Limb (tissue), 2 donors: ENCODE data around the gene ADGRG7.
"Not testable (repeated sequence)": the region's sequence is repeated elsewhere in the genome, so short reads cannot be mapped to it uniquely, and the experiment has no call there.

Experiments used
- DNase-seq, 2 donors: peaks; one replicate each; pipeline ENCODE4 v3.0.0-alpha.2; 2016; ENCODE audit errors: extremely low spot score in 2 of 2

The ADGRG7 gene

DNA sequence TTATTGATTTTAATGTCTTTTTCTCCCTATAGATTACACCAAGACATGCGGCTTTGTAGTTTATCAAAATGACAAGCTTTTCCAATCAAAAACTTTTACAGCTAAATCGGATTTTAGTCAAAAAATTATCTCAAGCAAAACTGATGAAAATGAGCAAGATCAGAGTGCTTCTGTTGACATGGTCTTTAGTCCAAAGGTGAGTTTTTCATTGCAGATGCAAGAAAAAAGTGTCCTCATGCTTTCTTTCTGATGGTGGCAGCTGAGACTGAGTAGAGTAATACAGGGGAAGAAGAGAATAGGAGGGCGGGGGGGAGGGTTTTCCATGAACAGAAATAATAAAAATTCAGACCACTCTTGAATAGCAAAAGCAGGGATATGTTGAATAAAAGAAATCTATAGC, 36.5 kb downstream of the ADGRG7 start:
- no peak for DNase-seq

DNA sequence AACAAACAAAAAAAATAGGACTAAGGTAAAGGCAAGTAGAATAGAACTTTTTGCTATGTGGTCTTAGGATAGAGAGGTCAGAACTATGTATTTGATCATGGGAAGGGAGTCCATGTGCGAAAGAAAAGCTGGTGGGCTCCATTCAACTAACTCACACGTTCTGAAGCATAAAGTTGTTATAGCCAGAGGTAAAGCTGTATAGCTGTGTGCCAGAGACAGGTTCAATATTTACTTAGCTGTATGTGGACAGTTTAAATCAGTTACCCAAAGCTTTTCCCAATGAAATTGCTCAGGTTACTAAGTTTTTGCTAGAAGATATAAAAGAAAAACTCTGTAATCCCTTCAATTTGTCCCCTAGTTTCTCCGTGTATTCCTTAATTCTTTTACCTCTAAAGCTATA, 37.8 kb downstream of the ADGRG7 start:
- DNase-seq, result no peak

- no peak for DNase-seq
Measured at GRCh38 chr3:100647657-100648056, 38.3 kb downstream of the ADGRG7 start.

DNA sequence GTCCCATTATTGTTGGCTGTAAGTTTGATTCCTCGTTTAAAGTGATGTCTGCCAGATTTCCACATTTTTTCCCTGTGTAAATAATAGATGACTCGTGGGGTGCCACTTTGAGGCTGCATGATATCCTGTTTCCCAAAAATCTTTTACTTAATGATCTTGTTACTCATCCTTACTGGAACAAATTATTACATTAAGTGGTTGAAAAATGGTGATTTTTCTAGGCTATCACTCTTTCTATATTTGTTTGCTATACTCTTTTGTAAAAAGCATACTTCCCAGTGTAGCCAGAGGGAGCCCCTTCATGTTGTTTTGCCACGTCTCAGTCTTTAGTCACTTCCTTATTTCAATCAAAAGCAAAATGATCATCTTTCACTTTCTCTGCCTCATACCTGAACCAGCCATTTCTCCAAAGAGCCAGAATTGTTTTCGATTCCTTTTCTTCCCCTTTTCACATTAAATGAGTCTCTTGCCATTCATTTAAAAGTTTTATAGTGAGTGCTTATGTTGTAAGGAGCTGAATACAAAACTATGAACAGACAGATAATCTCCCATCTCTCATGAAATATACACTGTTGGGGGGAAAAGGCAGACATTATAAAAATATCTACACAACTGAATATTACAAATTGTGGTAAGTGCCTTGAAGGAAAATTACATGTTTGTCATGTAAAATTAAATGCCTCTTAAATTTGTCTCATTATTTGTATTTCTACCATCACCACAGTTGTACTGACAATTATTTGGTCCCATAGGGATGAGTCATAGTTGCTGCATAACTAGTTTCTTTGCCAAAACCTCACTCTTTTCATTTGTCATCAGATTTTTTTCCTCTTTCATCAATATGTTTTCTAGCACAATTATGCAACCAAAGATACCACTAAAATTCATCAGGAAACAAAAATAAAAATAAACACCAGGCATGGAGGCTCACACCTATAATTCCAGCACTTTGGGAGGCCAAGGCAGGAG, 41.5 kb downstream of the ADGRG7 start:
- peak in 1 of 2 donors; percentile 30 for DNase-seq

GRCh38 chr3:100653604-100654294, 44.3 kb downstream of the ADGRG7 start:
- DNase-seq, result no peak

GRCh38 chr3:100656945-100657344, 47.5 kb downstream of the ADGRG7 start:
- no peak for DNase-seq

- not testable (repeated sequence) for DNase-seq
Measured at GRCh38 chr3:100661294-100661693, 51.9 kb downstream of the ADGRG7 start.

DNA sequence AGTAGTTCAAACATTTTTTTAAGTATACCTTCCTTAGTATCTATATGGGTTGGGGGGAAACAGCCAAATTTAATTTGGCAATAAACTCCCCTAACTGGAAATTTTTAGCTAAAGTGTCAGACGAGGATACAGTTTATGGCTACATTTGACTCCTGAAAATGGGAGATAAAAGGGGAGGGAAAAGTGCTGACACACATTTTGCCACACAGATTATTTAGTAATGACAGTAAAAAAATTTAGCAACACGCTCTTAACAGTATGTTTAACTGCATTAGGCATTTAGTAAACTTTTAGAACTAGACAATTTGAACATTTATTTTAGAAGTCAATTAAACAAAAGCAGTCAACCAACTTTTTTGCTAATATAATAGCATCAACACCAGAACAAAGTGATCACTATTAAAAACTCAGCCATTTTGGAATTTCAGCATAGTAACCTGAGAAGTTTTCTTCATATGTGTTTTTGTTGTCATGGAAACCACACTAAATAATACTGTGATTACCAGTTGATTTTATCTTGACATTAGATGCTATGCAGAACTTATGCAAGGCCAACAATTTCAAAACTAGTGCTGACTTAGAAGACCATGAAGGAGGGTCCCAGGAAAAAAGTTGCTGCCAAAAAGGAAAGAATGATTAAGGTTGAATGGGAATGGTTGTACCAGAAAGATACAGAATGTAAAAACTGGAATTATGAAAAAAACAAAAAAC, 52.9 kb downstream of the ADGRG7 start:
- DNase-seq, result no peak

DNA sequence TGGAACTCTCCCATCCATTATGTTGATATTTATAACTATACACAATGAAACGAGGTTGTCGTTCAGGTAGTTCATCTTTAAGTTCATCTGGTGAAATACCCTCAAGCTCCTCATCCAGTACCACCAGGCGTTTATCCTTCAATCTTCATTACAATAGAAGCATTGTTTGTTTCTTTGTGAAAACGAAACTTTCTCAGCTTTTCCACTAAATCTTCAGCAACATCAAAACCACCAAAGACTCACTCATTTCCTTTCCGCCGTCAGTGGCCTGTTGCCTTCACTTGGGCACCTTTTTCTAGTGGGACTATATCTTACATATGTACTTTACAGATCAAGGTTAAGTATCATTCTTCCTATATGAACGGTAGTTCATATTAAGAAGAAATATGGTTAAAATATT, 55.8 kb downstream of the ADGRG7 start:
- DNase-seq, result no peak

DNA sequence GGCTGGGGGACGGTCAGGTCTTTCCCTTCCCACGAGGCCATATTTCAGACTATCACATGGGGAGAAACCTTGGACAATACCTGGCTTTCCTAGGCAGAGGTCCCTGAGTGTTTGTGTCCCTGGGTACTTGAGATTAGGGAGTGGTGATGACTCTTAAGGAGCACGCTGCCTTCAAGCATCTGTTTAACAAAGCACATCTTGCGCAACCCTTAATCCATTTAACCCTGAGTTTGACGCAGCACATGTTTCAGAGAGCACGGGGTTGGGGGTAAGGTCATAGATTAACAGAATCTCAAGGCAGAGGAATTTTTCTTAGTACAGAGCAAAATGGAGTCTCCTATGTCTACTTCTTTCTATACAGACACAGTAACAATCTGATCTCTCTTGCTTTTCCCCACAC, 57.3 kb downstream of the ADGRG7 start:
- DNase-seq, result not testable (repeated sequence)

- DNase-seq, result not testable (repeated sequence)
Measured at GRCh38 chr3:100667316-100667715, 57.9 kb downstream of the ADGRG7 start.

GRCh38 chr3:100670995-100671394, 61.6 kb downstream of the ADGRG7 start:
- DNase-seq, result not testable (repeated sequence)

- DNase-seq, result no peak
Measured at GRCh38 chr3:100681496-100681895, 72.1 kb downstream of the ADGRG7 start.

DNA sequence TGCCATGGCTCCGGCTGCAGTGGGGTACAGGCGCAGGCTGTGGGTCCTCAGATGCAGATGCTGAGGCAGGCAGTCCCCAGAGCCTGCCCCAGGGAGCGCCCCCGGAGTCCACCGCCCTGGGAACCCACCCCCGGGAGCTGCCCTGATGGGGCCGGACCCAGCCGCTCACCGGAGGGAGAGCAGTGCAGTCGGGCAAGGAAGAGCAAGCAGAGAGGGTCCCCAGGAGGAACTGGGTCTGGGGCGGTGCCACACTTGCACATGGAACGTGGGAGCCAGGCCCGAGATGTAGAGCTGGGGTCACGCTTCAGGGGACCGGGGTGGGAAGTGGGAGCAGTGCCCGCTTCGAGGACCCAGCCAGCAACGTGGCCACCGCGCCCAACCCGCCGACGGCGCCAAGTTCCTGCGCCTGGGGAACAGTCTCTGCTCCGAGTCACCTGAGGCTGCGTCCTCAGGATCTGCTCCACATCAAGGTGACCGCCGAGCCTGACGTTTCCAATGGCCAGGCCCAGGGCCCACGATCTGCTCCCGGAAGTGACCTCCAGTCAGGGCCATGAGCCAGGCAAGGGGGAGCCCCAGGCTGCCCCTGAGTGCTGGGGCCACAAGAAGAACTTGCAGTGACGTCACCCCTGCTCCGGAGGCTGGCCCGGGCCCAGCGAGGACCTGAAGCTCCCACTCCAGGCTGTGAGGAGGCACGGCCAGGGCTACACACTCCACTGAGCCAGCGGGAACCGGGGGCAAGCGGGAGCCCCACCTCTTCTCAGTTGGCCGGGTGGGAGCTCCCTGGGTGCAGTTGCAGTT, 72.9 kb downstream of the ADGRG7 start:
- DNase-seq, result no peak

DNA sequence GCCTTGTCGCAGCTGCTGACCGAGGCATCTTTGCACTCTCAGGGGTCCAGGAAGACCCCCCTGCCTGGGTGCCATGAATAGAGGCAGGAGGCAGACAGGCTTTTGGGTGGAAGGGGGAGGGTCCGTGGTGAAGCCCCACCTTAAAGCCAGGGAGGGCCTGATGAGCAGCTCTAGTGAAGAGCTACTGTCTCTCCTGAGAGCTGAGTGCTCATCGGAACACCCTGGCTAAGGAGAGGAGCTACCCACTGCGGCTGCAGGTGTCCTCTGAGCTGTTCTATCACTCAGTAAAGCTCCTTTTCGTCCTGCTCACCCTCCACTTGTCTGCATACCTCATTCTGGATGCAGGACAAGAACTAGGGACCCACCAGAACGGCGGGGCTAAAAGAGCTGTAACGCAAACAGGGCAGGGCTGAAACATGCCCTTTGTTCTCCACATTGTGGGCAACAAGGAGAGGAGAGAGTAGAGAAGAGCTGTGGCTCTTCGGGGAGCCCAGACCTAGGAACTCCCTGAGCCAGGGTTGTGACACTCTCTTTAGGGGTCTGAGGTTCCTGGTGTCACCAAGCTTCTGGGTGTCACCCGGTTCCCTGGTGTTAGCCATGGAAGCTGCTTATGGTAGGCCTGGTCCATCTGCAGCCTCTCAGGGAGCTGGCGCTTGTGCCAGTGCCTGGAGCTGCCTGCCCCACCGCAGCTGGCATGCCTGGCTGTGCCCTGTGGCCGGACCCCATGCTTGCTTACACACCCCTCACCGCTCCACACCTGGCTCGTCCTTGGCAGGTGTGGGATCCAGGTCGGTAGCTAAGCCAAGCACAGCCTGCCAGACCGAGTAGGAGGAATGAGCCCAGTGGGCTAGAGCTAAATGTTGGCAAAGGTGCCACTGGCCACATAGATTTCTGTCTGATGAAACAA, 73.7 kb downstream of the ADGRG7 start:
- no peak for DNase-seq

DNA sequence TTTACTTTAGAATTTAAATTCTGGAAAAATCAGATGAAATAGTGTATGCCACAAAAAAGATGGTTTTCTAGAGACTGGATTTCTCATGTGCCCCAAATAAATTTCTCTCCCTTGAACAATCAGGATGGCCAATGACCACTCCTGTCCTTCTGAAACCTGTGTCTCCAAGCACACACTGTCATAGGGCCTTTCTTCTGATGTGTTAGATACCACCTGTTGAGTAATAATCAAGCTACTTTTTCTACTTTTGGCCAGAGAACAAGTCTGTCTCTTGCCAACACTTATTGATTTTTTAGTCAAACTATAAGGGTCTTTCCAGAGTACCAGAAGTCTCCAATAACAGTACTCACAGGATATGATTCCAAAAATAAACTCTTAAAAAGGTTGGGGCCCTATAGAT, 83.8 kb downstream of the ADGRG7 start:
- DNase-seq, result no peak

DNA sequence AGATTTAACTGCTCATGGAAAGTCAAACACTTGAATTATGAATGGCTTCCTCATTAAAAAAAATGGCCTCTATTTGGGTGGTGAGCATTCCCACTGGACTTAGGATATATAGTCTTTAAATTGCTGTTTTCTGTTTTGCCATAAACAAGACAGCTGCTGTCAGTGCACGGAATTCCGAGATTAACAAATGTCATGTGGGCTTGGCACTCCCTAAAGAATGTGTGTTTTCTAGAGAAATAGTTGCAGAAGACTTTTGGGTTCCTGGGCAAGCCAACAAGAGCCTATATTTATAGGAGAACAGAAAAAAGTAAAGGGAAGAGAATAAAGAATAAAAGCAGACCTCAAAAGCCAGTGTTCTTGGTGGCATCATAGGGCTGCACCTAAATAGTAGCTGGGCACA, 86.3 kb downstream of the ADGRG7 start:
- DNase-seq, result no peak

DNA sequence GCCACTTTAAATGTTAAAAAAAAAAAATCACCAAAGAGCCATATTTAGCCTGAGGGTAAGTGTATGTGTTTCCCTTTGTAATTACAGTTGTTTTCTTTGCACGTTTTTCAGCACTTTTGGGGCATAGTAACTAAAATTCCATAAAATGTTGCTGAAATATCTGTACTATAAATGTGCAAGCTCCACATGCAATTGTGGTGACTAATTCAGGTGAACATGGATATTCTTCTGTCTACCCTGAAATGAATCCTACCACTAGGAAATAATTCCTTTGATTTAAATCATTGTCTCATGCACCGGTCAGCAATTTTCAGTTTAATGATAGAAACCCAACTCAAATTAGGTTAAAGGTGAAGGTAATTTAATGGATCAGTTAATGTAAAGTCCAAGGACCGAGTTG, 86.8 kb downstream of the ADGRG7 start:
- DNase-seq, result no peak

DNA sequence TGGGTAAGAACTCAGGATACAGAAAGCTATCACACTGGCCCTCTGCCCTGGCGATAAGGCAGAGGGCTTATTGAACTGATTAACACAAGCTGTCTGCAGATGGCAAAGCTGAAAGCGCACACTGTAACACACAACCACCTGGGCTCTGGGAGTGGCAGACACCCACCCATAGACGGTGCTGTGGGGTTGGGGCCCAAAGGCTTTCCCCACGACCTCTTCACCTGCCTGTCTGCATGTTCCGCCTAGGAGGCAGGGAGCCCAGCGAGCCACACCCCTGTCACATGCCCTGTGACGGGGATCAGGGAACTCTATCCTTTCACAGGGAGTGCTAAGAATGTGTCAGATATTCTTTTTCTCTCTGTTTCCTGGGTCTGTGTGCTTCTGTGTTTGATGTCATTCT, 87.8 kb downstream of the ADGRG7 start:
- DNase-seq, result no peak

DNA sequence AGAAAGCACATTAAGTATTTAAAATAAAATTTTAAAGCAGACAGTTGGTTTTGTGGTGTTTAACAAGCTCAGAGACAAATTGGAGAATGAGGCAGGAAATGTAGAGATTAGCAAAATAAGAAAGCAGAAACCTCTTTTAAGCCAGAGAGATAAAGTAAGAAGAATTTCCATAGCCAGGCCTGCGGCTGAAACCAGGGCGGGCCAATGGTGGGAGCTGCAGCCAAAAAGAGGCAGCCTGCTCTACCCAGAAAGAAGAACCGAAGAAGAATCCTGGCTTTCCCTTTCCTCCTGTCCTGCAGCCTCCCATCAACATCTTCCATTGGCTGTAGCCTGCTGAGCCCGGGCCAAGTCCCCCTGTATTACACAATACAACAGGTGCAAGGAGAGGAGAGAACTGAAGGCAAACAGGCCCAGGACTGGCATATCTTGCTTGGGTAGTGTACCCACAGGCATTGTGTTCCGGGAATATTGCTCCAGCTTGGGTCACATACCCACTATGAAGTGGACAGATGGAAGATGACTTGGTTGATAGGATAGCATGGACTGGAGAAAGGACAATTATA, 88.4 kb downstream of the ADGRG7 start:
- DNase-seq, result no peak
